ENCODE measurements around the gene IVD.

The IVD gene

DNA sequence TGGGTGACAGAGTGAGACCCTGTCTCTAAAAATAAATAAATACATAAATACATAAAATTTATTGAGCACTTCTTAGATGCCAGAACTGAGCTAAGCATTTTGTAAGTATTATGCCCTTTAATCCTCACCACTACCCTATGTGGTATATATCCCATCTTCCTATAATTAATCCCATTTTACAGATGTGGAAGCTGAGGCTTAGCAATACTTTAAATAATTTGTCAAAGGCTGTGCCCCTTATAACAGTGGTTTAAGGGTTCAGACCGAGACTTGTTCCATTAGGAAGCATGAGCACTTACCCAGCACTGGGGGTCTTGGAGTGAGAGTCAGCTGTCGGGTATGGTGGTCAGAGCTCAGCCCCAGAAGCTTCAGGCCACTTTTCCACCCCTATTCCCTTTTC lies 57.7 kb downstream of the IVD start:
- no peak for DNase-seq

DNA sequence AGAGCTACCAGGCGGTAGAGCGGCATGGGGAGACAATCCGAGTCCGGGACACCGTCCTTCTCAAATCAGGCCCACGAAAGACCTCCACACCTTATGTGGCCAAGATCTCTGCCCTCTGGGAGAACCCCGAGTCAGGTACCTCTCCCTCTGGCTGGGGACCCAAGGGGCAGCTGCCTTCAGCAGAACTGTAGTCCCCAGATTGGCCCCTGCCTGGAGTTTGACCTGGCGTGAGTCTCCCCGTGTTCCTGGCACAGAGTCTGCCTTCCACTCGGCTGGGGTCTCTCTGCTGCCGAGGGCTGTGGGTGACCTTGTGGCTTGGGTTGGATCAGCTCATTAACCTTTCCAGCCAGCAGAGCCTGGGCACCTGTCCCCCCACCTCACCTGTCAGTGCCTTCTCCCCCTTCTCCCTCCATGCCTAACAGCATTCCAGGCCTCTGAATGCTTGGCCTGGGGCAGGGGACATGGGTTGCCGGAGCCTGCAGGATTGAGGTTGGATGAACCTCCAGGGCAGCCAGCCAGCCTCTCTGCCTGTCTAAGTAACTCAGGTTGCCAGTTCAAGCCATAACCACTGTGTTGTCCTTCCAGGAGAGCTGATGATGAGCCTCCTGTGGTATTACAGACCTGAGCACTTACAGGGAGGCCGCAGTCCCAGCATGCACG lies 58.4 kb downstream of the IVD start:
- DNase-seq: no peak

DNA sequence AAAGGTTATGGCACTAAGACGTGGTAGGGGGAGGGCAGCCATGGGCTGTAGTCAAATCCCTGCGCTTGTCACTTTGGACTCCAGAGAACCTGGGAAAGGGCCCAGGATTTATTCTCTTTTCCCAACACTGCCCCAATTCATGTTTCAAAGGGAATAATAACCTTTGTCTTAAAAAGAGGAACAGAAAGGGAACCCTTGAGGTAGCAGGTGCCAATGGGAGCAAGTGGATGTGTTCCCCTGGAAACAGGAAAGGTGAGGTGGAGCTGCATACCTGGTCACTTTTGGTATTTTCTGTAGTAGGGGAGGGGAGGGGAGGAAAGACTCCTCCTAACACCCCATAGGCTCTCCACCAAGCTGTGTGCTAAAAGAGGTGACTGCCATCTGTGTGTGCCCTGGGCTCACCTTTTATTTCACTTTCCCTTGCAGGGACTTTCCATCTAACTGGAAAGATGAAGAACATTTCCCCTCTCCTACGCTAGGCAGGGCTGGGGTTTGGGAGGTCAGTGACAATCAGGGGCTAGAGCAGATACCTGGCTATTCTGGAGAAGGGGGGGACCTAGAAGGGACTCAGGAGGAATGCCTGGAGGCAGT lies 59.1 kb downstream of the IVD start:
- DNase-seq: no peak

DNA sequence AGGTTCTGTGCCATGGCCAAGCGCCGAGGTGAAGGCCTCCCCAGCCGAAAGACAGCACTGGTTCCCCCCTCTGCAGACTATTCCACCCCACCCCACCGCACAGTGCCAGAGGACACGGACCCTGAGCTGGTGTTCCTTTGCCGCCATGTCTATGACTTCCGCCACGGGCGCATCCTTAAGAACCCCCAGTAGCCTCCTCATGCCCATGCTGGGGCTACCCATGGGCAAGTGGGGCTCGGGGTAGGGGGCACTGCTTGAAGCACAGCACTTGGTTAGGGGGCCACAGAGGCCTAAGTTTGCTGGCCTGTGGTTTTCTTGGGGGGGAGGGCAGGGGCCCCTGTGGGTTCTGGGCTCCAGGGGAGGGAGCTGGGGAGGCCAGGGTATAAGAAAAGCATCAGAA lies 60.3 kb downstream of the IVD start:
- DNase-seq: no peak

DNA sequence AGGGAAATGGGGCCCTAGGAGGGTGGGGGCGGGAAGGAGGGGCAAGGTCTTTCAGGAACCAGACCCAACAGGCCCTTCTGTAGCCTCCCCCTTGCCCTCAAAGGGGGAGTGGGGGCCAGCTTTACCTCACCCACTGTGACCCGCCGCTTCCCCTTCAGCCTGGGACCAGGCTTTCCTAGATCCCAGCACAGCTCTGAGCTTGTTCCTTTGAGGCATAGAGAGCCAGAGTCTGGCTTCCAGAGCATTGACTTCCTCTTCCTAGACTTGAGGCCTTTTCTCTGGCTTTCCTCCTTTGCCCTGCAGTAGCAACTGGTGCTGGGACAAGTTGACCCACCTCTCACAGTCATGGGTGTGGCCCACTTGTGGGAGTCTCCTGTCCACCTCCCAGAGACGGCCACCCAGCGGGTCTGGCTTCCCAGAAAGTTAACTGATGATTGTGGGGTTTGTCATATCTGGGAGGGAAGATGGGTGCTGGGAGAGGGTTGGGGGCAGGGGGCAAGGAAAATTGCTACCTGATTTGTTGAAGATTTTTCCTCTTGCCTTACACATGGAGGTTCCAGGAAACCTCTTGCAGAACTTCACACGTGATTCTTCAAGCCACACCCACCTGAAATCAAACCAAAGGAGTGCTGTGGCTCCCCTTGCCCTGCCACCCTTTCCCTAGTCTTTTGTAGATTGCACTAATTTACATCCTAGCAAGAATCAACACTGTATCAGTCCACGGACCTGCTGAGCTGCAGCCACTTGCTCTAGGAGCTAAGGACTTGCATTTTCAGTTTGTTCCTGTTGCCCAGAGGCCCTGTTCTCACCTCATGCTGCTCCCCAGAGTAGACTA lies 61.0 kb downstream of the IVD start:
- DNase-seq: no peak

DNA sequence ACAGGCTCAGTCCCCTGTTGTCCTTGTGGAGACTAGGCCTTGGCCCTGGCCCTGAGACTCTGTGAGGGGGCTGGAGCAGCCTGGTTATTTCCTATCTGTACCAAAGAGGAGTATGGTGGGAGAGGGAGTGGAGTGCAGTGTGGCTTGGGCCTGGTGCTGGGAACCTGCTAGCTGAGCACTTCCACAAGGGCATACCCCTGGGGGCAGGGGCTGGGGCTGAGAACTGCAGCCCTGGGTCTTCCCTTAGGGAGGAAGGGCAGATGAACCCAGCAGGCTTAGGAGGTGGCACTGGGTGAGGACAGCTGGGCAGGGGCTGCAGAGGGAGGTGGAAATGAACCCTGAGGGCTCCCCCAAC lies 61.6 kb downstream of the IVD start:
- DNase-seq: no peak

DNA sequence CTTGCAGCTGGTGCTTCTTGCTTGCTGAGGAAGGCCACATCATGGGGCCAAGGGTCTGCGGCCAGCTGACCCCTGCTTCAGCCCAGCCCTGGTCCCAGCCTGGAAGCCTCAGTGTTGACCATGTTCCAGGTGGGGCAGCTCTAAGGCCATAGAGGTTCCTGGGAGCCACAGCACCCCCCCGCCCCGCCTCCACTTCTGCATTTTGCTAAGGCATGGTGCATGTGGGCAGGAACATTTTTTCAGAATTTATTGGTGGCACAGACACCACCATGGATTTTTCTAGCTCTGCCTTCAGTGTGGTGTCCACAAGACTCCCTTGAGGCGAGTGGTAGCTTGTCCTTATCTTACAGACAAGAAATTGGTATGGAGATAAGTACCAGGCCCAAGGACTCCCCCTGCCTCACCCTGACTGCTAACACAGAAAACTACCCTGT lies 63.3 kb downstream of the IVD start:
- no peak for DNase-seq

DNA sequence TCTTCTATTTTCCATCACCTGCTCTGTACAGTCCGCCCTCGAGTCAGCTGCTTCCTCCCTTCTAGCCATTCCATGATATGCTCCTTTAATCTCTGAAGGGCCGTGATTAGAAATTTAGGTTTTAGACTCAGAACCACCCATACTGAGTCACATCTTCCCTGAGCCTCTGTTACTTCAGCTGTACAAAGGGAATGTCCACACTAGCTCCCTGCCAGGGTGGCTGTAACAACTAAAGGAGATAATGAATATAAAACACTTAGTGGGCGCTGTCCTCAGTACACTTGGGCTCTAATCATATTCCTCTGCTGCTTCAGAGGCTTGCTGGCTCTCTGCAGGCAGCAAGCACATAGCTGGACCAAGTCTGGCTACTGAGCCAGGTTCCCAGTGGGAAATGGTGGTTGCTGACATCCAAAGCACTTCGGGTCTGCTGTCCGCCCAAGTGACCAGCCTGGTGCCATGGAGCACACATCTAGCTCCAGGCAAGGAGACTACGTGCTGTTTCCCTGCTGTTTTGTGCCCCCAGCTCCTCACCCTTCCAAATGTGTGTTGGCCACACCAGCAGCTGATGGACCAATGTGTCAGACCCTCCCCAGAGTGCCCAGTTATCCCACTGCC lies 64.3 kb downstream of the IVD start:
- DNase-seq: no peak

DNA sequence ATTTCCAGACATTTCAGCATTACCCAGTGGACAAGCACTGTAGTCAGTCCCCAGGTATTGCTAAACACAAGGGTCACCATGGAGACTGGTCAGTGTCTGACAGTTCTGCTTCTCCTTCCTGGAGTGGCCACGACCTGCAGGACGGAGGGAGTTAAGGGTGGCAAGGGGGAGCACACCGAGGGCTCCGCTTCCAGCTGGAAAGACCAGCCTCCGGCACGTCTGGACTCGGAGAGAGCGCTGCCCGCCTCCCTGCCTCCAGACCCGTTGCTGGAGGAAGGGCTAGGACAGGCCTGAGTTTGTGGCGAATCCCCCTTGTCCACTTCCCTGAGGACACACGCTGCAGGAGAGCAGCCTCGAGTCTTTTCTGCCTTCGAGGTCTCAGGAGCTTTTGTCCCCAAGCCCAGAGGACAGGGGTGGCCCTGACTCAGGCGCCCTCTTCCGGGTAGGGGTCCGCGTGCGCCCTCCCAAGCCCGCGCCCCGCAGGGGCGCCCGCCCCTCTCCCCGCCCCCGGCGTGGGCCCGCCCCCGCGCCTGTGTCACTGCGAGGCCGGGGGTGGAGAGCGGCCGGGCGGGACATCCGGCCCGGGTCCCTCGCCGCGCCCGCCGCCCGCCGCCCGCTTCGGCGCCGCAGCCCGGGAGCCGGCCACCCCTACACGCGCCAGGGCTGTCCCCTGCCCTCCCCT lies 65.0 kb downstream of the IVD start, which contains the start of gene CHST14:
TSS of gene CHST14 (plus strand) at position 562 of the 682 bp plus-strand sequence. CDS start 230 bp downstream, outside the sequence.
- peak; percentile 53 for DNase-seq
